ENCODE measurements around the gene FRMD5. TPM values are rescaled to one million over a fixed set of nuclear protein-coding genes. Genes with fewer than 3 reads are reported as not detected.
A peak's percentile ranks its signal among the peaks of the same experiment; 100 is the strongest.

Gene FRMD5
- total RNA-seq, 1 experiment from 2014 or later = 6.5 TPM

DNA sequence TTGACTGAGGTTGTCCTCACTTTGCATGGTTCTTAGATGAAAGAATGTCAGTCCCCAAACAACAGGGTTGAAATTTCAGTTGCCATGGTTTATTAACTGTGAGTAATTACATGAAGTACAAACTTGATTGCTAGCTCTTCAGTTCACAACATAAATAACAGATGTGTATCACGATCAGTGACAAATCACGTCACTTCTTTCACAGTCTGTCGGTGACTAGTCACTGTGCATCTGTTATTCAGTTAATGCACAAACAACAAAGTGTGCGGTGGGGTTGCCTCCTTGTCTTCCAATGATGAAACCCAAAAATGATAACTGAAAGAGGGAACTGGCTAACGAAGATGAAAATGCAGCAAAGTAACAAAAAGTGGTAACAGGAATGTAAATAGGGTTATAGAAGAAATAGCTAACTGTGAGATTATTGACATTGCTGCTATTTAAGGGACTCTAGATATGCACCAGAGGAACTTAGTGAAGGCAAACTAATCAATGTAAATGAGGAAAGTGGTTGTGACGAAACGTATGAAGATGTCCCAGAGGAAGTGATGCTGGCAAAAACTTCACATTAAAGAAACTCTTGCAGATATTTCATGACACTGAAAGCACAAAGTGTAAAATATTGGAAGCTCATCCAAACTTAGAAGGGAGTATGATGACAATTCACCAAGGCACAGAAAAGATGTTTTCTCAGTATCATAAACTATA lies 208.9 kb downstream of the FRMD5 start:
- Histone ChIP-seq H3K27me3 (ENCODE audit: insufficient read depth, low read depth) (no peaks in the 10 kb centered on the region), H3K9me2 (ENCODE audit: insufficient read depth) (no peaks in the 10 kb centered on the region), H3K4me3 (no peak overlapping the region), H3K4me2 (no peak overlapping the region), H2AFZ (no peak overlapping the region), H3F3A (ENCODE audit: insufficient read depth, low read depth) (no peaks in the 10 kb centered on the region), H4K20me1 (ENCODE audit: insufficient read depth) (no peaks in the 10 kb centered on the region), H3K27ac (no peak overlapping the region), H3K9me3 (ENCODE audit: insufficient read depth, low read depth) (no peaks in the 10 kb centered on the region), H3K79me2 (ENCODE audit: low read depth) (no peaks in the 10 kb centered on the region), H3K36me3 (ENCODE audit: low read depth) (no peaks in the 10 kb centered on the region), H3K4me1 (replicated peaks; ENCODE audit: insufficient read depth) (no peaks in the 10 kb centered on the region)
- CTCF ChIA-PET = no interaction called here
- intact Hi-C loops (cut with micrococcal nuclease; ENCODE audit: unreplicated experiment) = no loop called here
- no peak for DNase-seq
- no TSS peak for BruUV-seq (replicated peaks)
- TF ChIP-seq, protein P1, sequence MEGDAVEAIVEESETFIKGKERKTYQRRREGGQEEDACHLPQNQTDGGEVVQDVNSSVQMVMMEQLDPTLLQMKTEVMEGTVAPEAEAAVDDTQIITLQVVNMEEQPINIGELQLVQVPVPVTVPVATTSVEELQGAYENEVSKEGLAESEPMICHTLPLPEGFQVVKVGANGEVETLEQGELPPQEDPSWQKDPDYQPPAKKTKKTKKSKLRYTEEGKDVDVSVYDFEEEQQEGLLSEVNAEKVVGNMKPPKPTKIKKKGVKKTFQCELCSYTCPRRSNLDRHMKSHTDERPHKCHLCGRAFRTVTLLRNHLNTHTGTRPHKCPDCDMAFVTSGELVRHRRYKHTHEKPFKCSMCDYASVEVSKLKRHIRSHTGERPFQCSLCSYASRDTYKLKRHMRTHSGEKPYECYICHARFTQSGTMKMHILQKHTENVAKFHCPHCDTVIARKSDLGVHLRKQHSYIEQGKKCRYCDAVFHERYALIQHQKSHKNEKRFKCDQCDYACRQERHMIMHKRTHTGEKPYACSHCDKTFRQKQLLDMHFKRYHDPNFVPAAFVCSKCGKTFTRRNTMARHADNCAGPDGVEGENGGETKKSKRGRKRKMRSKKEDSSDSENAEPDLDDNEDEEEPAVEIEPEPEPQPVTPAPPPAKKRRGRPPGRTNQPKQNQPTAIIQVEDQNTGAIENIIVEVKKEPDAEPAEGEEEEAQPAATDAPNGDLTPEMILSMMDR (conservative IDR thresholded peaks at IDR 0.05) = no peak
- TF ChIP-seq EZH2 (IDR thresholded peaks at IDR 0.05; ENCODE audit: low read depth) = no peak
- POLR2A ChIA-PET (ENCODE audit: unreplicated experiment) = no interaction called here

DNA sequence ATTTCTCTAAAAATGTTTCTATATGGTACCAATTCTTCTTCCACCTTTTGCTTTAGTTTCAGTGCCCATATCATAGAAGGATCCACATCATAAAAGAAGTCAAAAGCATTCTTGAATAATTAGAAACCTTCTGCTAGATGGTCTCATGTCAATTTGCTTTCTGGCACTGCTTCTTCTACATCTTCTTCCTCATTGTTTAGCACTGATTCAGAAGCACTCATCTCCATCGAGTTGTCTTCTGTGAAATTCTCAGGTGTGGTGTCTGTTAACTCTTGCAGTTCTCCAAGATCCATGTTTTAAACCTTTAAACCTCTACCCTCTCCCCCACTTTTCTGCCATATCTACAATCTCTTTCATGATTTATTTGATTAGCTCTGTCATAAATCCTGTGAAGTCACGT lies 213.5 kb downstream of the FRMD5 start:
- H3K27me3 ChIP-seq (ENCODE audit: insufficient read depth, low read depth) = no peaks in the 10 kb centered on the region
- H3K9me3 ChIP-seq (ENCODE audit: insufficient read depth, low read depth) = no peaks in the 10 kb centered on the region; the same call in 1 of the 2 replicates
- no peak overlapping the region for H3K4me2 ChIP-seq
- H2AFZ ChIP-seq = no peak overlapping the region
- no peaks in the 10 kb centered on the region for H3K79me2 ChIP-seq (ENCODE audit: low read depth)
- no peak overlapping the region for H3K27ac ChIP-seq
- H3K9me2 ChIP-seq (ENCODE audit: insufficient read depth) = no peaks in the 10 kb centered on the region
- ChIA-PET POLR2A (ENCODE audit: unreplicated experiment) (no interaction called here), CTCF (no interaction called here)
- no peaks in the 10 kb centered on the region for H4K20me1 ChIP-seq (ENCODE audit: insufficient read depth)
- no peak for DNase-seq
- intact Hi-C loops (cut with micrococcal nuclease; ENCODE audit: unreplicated experiment) = no loop called here
- H3F3A ChIP-seq (ENCODE audit: insufficient read depth, low read depth) = no peaks in the 10 kb centered on the region
- no TSS peak for BruUV-seq (replicated peaks)
- TF ChIP-seq, protein P1 (conservative IDR thresholded peaks at IDR 0.05) = no peak
- TF ChIP-seq EZH2 (IDR thresholded peaks at IDR 0.05; ENCODE audit: low read depth) = no peak
- H3K4me1 ChIP-seq (replicated peaks; ENCODE audit: insufficient read depth) = no peaks in the 10 kb centered on the region
- no peak overlapping the region for H3K4me3 ChIP-seq
- no peaks in the 10 kb centered on the region for H3K36me3 ChIP-seq (ENCODE audit: low read depth)

DNA sequence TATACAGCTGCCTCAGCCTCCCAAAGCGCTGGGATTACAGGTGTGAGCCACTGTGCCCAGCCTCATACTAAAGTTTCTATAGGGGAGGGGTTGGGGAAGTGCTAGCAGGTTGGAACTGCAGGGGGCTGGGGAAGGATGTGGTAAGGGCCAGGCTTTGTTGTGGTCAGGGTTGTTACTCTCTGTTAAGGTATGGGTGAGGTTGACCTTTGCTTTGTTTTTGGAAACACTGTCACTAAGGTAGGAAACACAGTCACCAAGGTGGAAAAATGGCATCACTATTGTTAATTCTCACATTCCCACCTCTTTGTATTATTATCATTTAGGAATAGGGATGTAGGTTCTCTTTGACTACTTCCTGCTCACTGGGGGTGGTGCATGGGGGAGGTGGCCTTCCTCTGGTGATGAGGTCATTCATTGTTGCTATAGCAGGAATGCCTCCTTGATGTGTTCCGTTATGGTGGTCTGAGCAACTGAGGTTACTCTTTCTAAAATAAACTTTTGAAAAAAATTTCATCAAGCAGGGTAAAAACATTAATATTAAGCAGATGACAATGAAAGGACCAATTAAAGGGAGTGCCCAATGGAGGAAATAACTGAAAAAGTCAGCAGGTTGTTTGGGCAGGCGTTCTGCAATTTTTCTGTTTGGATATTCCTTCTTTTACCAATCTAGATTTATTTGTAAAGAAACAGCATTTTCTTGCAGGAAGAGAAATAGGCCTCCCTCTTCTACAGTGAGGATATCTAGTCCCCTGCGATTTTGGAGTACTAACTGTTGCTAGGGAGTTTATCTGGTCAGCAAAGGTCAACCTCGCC lies 217.8 kb downstream of the FRMD5 start:
- intact Hi-C loops (cut with micrococcal nuclease; ENCODE audit: unreplicated experiment) = no loop called here

More for the DNA sequence above, 217.8 kb downstream of the FRMD5 start:
- H2AFZ ChIP-seq = no peak overlapping the region
- no peaks in the 10 kb centered on the region for H3K9me2 ChIP-seq (ENCODE audit: insufficient read depth)
- no peaks in the 10 kb centered on the region for H4K20me1 ChIP-seq (ENCODE audit: insufficient read depth)
- H3K79me2 ChIP-seq (ENCODE audit: low read depth) = no peaks in the 10 kb centered on the region
- H3K27me3 ChIP-seq (ENCODE audit: insufficient read depth, low read depth) = no peaks in the 10 kb centered on the region
- BruUV-seq (replicated peaks) = no TSS peak
- ChIA-PET CTCF (interaction anchor here (0.7 kb wide), 1 partner anchor 21 kb away, joined by 3 read pairs; no protein-coding TSS in a partner anchor), POLR2A (ENCODE audit: unreplicated experiment) (no interaction called here)
- DNase-seq = peak; percentile 4 to 64
- no peaks in the 10 kb centered on the region for H3K36me3 ChIP-seq (ENCODE audit: low read depth)
- peaks cover 14% of the 10 kb centered on the region for H3K4me1 ChIP-seq (replicated peaks; ENCODE audit: insufficient read depth)
- no peak overlapping the region for H3K4me3 ChIP-seq
- TF ChIP-seq, protein P1 (conservative IDR thresholded peaks at IDR 0.05) = no peak
- TF ChIP-seq EZH2 (IDR thresholded peaks at IDR 0.05; ENCODE audit: low read depth) = no peak
- no peak overlapping the region for H3K27ac ChIP-seq
- H3K9me3 ChIP-seq (ENCODE audit: insufficient read depth, low read depth) = no peaks in the 10 kb centered on the region; the same call in 1 of the 2 replicates
- H3K4me2 ChIP-seq = no peak overlapping the region
- peaks cover 8% of the 10 kb centered on the region; the same call in 1 of the 2 replicates for H3F3A ChIP-seq (ENCODE audit: insufficient read depth, low read depth)
